Superior temporal gyrus (tissue), 1 donor: ENCODE results near the gene FAF1.
"Not testable (repeated sequence)": the region's sequence is repeated elsewhere in the genome, so short reads cannot be mapped to it uniquely, and the experiment has no call there.

ENCODE experiments used
- DNase-seq: peaks from one replicate; pipeline ENCODE4 v3.0.0-alpha.2; 2016; ENCODE audit errors: extremely low spot score

Gene FAF1

GRCh38 chr1:50959303-50959912 is 659 bp downstream of the FAF1 start:
- DNase-seq, result peak; percentile 19

GRCh38 chr1:50955116-50955515 is 5.0 kb downstream of the FAF1 start:
- DNase-seq, result no peak

DNA sequence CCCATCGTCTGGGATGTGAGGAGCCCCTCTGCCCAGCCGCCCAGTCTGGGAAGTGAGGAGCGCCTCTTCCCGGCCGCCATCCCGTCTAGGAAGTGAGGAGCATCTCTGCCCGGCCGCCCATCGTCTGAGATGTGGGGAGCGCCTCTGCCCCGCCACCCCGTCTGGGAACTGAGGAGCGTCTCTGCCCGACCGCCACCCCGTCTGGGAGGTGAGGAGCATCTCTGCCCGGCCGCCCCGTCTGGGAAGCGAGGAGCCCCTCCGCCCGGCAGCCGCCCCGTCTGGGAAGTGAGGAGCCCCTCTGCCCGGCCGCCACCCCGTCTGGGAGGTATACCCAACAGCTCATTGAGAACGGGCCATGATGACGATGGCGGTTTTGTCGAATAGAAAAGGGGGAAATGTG is 7.5 kb downstream of the FAF1 start:
- DNase-seq, result not testable (repeated sequence)

DNA sequence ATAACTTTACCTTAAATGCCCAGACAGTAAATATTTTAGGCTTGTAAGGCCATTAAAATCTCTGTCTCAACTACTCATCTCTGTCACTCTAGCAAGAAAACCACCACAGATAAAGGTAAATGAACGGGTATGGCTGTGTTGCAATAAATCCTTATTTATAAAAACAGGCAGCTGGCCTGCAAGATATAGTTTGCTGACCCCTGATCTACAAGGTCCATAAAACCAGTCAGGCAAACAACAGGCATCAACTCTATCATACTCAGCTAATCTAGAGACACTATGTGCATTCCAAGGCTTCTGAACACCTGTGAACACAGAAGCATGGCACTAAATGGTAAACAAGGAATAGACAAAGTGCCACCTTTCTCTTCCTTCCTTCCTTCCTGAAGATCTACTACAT is 9.7 kb downstream of the FAF1 start:
- no peak for DNase-seq

- DNase-seq, result no peak
Measured at GRCh38 chr1:50949286-50949982, 10.6 kb downstream of the FAF1 start.

DNA sequence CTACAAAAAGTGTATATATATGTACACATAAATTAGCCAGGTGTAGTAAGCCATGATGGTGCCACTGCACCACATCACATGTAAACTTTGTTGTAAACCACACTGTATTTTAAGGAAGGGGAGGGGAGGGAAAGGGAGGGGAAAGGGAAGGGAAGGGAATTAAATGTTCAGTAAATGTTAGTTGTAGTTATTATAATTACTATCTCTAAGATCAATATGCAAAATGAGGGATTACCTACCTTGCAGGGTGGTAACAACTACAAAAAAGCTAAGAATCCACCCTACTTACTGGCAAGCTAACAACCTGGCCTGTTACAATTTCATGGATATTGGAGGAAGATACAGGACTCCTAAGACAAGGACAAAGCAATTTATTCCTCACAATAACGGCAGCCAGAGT is 17.7 kb downstream of the FAF1 start:
- DNase-seq, result no peak

DNA sequence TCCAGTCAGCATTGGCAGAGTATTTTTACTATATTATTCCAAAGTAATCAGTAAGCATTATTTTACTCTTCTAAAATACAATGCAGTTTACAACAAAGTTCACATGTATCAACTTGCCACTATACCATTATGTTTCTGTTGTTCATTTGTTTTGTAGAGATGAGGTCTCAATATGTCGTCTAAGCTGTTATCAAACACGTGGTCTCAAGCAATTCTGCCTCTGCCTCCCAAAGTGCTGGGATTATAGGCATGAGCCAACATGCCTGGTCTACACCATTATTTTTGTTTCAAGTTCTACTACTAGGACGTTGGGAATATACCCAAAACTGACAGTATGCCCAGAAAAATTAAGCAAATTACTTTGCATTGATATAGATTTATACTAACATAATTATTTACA is 19.8 kb downstream of the FAF1 start:
- DNase-seq, result no peak

DNA sequence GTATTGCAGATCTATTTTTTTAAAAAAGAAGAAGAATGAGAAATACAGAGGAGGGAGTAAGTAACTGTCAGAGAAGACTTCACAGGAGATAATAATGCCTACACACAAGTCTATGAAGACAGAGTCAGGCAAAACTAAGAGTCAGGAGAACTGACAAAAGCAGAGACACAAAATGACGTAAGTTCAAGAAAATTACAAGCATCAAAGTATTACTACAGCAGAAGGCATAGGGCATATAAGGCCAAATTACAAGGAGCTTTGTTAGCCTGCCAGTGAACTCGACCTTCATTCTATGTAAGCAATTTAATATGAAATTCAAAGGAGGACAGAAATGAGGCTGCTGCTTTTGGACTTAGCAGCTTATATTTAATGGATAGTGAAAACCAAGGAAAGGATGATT is 23.7 kb downstream of the FAF1 start:
- DNase-seq, result no peak

DNA sequence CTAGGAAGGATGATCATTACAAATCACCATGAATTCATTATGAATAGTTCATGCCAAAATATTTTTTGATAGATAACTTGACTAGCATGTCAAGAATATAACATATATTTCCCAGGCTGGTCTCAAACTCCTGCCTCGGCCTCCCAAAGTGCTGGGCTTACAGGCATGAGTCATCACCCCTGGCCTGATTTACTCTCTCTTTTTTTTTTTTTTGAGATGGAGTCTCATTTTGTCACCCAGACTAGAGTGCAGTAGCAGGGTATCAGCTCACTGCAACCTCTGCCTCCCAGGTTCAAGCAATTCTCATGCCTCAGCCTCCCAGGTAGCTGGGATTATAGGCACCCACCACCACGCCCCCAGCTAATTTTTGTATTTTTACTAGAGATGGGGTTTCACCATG is 24.8 kb downstream of the FAF1 start:
- not testable (repeated sequence) for DNase-seq

DNA sequence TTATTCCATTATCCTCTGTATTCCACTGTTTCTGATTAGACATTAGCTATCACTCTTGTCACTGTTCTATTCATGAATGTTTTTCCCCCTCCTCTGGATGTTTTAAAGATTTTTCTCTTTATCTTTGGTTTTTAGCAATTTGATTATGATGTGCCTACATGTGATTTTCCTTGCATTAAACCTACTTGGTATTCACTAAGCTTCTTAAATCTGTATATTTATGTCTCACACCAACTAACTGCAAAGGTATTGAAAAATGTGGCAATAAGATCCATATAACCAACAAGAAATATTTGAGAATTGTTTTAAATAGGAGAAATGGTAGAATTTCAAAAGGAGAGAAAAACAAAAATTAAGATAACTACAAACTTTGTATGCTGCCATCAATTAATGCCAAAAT is 25.2 kb downstream of the FAF1 start:
- no peak for DNase-seq

DNA sequence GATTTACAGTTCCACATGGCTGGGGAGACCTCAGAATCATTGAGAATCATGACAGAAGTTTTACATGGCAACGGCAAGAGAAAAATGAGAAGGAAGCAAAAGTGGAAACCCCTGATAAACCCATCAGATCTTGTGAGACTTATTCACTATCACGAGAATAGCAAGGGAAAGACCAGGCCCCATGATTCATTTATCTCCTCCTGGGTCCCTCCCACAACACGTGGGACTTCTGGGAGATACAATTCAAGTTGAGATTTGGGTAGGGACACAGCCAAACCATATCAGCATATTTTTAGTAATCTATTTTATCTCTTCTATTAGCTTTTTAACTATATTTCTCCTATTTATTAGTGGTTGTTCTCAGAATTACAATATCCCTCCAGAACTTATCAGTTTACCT is 26.3 kb downstream of the FAF1 start:
- not testable (repeated sequence) for DNase-seq

- DNase-seq, result not testable (repeated sequence)
Measured at GRCh38 chr1:50932043-50932442, 28.0 kb downstream of the FAF1 start.

DNA sequence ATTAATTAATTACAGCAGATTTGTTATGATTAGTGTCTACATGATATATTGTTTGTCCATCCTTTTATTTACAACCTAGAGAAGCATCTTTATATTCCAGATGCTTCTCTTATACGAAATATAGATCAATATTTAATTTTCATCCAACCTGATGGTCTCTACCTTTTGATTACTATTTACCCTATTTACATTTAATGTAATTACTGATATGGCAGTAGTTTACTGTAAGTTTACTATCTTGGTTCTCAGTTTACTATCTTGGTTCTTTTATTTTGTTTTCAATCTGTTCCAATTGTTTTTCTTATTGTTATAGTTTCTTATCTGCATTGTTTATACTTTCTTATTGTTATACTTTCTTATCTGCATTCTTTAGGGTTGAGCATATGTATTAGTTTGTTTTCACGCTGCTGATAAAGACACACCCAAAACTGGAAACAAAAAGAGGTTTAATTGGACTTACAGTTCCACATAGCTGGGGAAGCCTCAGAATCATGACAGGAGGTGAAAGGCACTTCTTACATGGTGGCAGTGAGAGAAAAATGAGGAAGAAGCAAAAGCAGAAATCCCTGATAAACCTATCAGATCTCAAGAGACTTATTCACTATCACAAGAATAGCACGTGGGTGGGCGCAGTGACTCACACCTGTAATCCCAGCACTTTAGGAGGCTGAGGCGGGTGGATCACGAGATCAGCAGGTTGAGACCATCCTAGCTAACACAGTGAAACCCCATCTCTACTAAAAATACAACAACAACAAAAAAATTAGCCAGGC is 28.9 kb downstream of the FAF1 start:
- no peak for DNase-seq

GRCh38 chr1:50930193-50930592 is 29.9 kb downstream of the FAF1 start:
- no peak for DNase-seq

DNA sequence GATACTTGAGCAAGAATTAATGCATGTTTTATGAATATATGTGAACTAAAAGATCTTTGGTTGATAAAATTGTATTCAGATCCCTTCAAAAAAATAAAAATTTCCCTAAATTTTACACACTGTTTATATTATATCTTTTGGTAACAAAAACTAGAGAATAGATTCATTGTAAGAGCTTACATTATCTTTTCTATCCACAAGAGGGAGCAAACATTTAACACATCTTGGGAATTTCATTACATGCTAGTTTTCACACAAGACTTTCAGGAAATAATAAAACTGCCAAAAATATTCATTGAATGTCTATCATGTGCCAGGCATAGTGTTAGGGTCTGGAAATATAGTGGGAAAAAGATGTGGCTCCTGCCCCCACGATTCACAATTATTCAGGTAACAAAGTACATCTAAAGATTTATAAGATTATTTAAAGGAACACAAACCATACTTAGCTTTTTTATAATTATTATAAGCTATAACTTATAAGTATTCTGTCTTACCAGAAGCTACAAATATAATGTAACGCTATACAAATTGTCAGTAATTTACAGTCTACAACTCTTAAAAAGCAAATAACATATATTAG is 30.6 kb downstream of the FAF1 start:
- peak; percentile 89 for DNase-seq

DNA sequence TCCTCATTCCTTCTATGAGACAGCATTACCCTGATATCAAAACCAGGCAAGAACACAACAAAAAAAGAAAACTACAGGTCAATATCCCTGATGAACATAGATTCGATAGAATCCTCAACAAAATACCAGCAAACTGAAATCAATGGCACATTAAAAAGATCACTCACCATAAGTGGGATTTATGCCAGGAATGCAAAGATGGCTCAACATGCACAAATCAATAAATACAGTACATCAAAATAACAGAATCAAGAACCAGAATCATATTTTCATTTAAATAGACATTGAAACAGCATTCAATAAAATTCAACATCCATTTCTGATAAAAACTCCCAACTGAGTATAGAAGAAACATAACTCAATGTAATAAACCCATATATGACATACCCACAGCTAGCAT is 36.5 kb downstream of the FAF1 start:
- DNase-seq, result no peak

DNA sequence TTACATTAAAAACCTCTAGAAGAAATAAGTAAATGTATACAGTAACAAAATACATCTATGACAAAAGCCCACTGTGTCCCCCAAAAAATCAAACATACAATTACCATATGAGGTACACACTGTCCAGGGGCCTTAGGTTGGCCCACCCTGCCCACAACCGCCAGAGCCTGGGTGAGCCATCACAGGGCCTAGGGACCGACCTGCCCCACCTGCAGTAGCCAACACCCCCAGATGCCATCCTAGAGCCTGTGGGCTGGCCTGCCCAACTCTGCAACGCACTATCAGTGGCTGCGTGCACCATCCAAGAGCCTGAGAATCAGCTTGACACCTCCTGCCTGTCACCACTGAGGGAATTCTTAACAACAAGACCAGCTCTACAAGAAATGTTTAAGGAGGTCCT is 39.0 kb downstream of the FAF1 start:
- no peak for DNase-seq

GRCh38 chr1:50920409-50920808 is 39.7 kb downstream of the FAF1 start:
- DNase-seq, result no peak

DNA sequence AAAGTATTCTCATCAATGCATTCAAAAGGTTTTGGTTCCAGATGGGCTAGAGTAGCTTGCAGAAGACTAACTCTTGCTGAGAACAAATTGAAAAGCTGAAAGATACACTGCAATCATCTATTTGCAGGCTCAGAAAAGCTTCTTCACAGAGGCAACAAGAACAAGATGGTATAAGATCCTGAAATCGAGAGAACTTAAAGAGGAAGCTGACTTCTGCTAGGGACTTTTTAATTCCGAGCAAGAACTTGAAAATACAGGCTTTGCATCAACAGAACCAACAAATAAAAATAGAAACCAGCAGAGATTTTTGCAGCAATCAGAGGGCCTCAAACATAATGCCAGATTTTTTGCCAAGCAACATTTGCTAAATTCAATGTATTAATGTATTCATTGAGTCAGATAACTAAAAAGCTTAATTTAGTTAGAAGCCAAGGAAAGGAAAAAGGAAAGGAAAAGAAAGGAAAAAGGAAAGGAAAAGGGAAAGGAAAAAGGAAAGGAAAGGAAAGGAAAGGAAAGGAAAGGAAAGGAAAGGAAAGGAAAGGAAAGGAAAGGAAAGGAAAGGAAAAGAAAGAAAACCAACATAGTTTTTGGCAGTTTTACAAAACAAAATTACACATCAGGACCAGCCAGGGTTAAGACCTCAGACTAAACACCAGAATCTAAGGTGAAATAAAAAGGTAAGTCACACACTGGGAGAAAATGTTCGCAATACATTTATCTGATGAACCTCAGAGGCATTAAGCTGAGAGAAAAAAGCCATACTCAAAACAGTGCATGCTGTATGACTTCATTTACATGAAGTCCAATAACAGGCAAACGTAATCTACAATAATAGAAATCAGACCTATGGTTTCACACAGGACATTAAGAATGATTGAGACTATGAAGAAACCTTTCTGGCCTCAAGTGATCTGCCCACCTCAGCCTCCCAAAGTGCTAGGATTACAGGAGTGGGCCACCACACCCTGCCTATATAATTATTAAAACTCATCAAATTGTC is 42.6 kb downstream of the FAF1 start:
- DNase-seq, result no peak

DNA sequence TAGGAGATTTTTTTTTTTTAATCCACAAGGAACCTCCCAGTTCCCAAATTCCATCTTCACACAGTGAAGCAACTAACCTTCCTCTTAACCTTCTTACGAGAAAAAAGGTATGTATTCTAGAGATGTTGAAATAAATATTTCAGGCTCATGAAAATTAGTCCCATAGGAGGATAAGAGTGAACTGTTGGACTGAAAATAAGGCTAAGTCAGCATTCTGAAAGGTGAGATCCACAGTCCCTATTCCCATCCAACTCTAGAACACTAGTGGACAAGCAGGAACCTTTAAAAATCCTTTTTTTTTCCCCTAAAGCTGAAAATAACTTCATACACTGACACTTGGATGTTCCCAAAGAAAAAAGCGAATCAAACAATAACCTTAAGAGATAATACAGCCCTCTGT is 44.4 kb downstream of the FAF1 start:
- no peak for DNase-seq

GRCh38 chr1:50913954-50914353 is 46.1 kb downstream of the FAF1 start:
- DNase-seq, result no peak
